Activated naive CD4-positive, alpha-beta T cell (primary cell): Measurements from ENCODE around the gene METTL17.
A peak's percentile ranks its signal among the peaks of the same experiment; 100 is the strongest.
"Not testable (repeated sequence)": the region's sequence is repeated elsewhere in the genome, so short reads cannot be mapped to it uniquely, and the experiment has no call there.

Experiments
- DNase-seq, 4 experiments: peaks; one replicate each; lab custom pipeline; 2025; lab: John Stamatoyannopoulos, UW

Gene METTL17

GRCh38 chr14:21024585-21025370, 35.0 kb downstream of the METTL17 start, which contains the start of gene NDRG2:
TSS of gene NDRG2 (minus strand) at chr14:21025061. CDS start at chr14:21023315, 1,746 bp downstream.
- peak; percentile 11 to 82 (median 40) for DNase-seq

- DNase-seq = peak in 1 of 4 experiments; percentile 37
Measured at GRCh38 chr14:21025371-21026273, 35.8 kb downstream of the METTL17 start.

GRCh38 chr14:21026274-21026987, 36.7 kb downstream of the METTL17 start:
- no peak for DNase-seq

GRCh38 chr14:21026988-21027315, 37.2 kb downstream of the METTL17 start:
- no peak for DNase-seq

- DNase-seq = no peak
Measured at GRCh38 chr14:21029917-21030316, 40.1 kb downstream of the METTL17 start, which contains the start of gene TPPP2. TSS of gene TPPP2 (plus strand) at chr14:21030217. CDS start at chr14:21030582, 365 bp downstream.

- DNase-seq = no peak
Measured at GRCh38 chr14:21030531-21030930, 40.8 kb downstream of the METTL17 start.

- DNase-seq = no peak
Measured at GRCh38 chr14:21032326-21033132, 42.7 kb downstream of the METTL17 start.

- no peak for DNase-seq
Measured at GRCh38 chr14:21033133-21033698, 43.4 kb downstream of the METTL17 start.

- no peak for DNase-seq
Measured at GRCh38 chr14:21034707-21035106, 44.9 kb downstream of the METTL17 start, which contains the start of gene RNASE13. TSS of gene RNASE13 (minus strand) at chr14:21034807. CDS start at chr14:21034288, 519 bp downstream.

- no peak for DNase-seq
Measured at GRCh38 chr14:21036751-21037150, 47.0 kb downstream of the METTL17 start.

GRCh38 chr14:21037156-21037555, 47.4 kb downstream of the METTL17 start:
- no peak for DNase-seq

GRCh38 chr14:21038441-21039422, 49.0 kb downstream of the METTL17 start:
- DNase-seq = no peak

GRCh38 chr14:21039585-21040369, 50.0 kb downstream of the METTL17 start:
- DNase-seq = no peak

- DNase-seq = no peak
Measured at GRCh38 chr14:21040370-21040925, 50.7 kb downstream of the METTL17 start.

- not testable (repeated sequence) for DNase-seq
Measured at GRCh38 chr14:21040941-21041340, 51.2 kb downstream of the METTL17 start.

GRCh38 chr14:21041676-21042433, 52.1 kb downstream of the METTL17 start, which contains the start of gene RNASE7:
TSS of gene RNASE7 (plus strand) at chr14:21042362. CDS start at chr14:21042993, 631 bp downstream.
- DNase-seq = no peak

- DNase-seq = no peak
Measured at GRCh38 chr14:21042918-21043317, 53.1 kb downstream of the METTL17 start.
